H9 (cell line): ENCODE data around the gene CD79A. TPM values are rescaled to one million over a fixed set of nuclear protein-coding genes. Genes with fewer than 3 reads are reported as not detected.
A peak's percentile ranks its signal among the peaks of the same experiment; 100 is the strongest.

ENCODE experiments used
- DNase-seq: peaks from one replicate; pipeline ENCODE4 v3.0.0-alpha.2; 2017
- H2AFZ ChIP-seq: one replicate; pipeline ENCODE4 v1.6.1; 2013; ENCODE audit warnings: mild to moderate bottlenecking, low read length, control low read depth, moderate library complexity
- H2AK5ac ChIP-seq: 2 replicates; pipeline ENCODE4 v1.6.1; 2013; ENCODE audit warnings: low read length, control low read depth, mixed read lengths; ENCODE audit not compliant: insufficient read length
- H2BK120ac ChIP-seq: one replicate; pipeline ENCODE4 v1.6.1; 2013; ENCODE audit warnings: low read depth, mild to moderate bottlenecking, low read length, control low read depth, inconsistent platforms; ENCODE audit not compliant: poor library complexity, severe bottlenecking
- H2BK12ac ChIP-seq: 2 replicates; pipeline ENCODE4 v1.6.1; 2013; ENCODE audit warnings: low read length, control low read depth, mixed read lengths, low read depth; ENCODE audit not compliant: insufficient read length
- H2BK15ac ChIP-seq: 2 replicates; pipeline ENCODE4 v1.6.1; 2013; ENCODE audit warnings: low read depth, low read length, control low read depth
- H2BK20ac ChIP-seq: one replicate; pipeline ENCODE4 v1.6.1; 2013; ENCODE audit warnings: low read depth, mild to moderate bottlenecking, low read length, control low read depth, inconsistent platforms; ENCODE audit not compliant: poor library complexity, severe bottlenecking
- H2BK5ac ChIP-seq: 2 replicates; pipeline ENCODE4 v1.6.1; 2013; ENCODE audit warnings: low read length, control low read depth, mixed read lengths; ENCODE audit not compliant: insufficient read length
- H3K14ac ChIP-seq: 2 replicates; pipeline ENCODE4 v1.6.1; 2013; ENCODE audit warnings: low read length, control low read depth; ENCODE audit not compliant: insufficient read depth
- H3K18ac ChIP-seq: 2 replicates; pipeline ENCODE4 v1.6.1; 2013; ENCODE audit warnings: low read depth, mild to moderate bottlenecking, mixed read lengths, low read length, control low read depth; ENCODE audit not compliant: insufficient read length
- H3K23ac ChIP-seq: 2 replicates; pipeline ENCODE4 v1.6.1; 2013; ENCODE audit warnings: low read length, control low read depth, mixed read lengths, low read depth; ENCODE audit not compliant: insufficient read length
- H3K23me2 ChIP-seq: 2 replicates; pipeline ENCODE4 v1.6.1; 2013; ENCODE audit warnings: low read depth, mild to moderate bottlenecking, mixed read lengths, low read length, control low read depth; ENCODE audit not compliant: insufficient read length, poor library complexity, severe bottlenecking
- H3K27ac ChIP-seq: 2 replicates; pipeline ENCODE4 v1.5.1; 2013; ENCODE audit warnings: low read length, control low read depth, mixed read lengths, low read depth; ENCODE audit not compliant: insufficient read length
- H3K27me3 ChIP-seq: 2 replicates; pipeline ENCODE4 v1.6.1; 2013; ENCODE audit warnings: low read length, control low read depth, inconsistent platforms; ENCODE audit not compliant: insufficient read depth
- H3K4ac ChIP-seq: 2 replicates; pipeline ENCODE4 v1.6.1; 2013; ENCODE audit warnings: low read depth, mild to moderate bottlenecking, control low read depth, inconsistent platforms, low read length, moderate library complexity
- H3K4me1 ChIP-seq: 2 replicates; pipeline ENCODE4 v1.6.1; 2013; ENCODE audit warnings: low read length, control low read depth, inconsistent platforms; ENCODE audit not compliant: insufficient read depth
- H3K4me2 ChIP-seq: 2 replicates; pipeline ENCODE4 v1.6.1; 2013; ENCODE audit warnings: low read length, control low read depth, mixed read lengths; ENCODE audit not compliant: insufficient read length, insufficient read depth
- H3K56ac ChIP-seq: 2 replicates; pipeline ENCODE4 v1.6.1; 2013; ENCODE audit warnings: low read depth, mild to moderate bottlenecking, mixed read lengths, low read length, control low read depth; ENCODE audit not compliant: insufficient read length
- H3K79me1 ChIP-seq: 2 replicates; pipeline ENCODE4 v1.6.1; 2013; ENCODE audit warnings: low read depth, mild to moderate bottlenecking, moderate library complexity, low read length, control low read depth, inconsistent platforms; ENCODE audit not compliant: insufficient read depth, poor library complexity, severe bottlenecking
- H3K79me2 ChIP-seq: 2 replicates; pipeline ENCODE4 v1.6.1; 2013; ENCODE audit warnings: low read length, control low read depth, inconsistent platforms; ENCODE audit not compliant: insufficient read depth
- H3K9ac ChIP-seq: 2 replicates; pipeline ENCODE4 v1.6.1; 2013; ENCODE audit warnings: low read length, control low read depth, mixed read lengths; ENCODE audit not compliant: insufficient read length; ENCODE audit errors: extremely low read depth
- H3K9me3 ChIP-seq: one replicate; pipeline ENCODE4 v1.6.1; 2013; ENCODE audit warnings: low read depth, low read length, inconsistent platforms; ENCODE audit not compliant: control insufficient read depth
- H3T11ph ChIP-seq: one replicate; pipeline ENCODE4 v1.6.1; 2013; ENCODE audit warnings: mild to moderate bottlenecking, low read length, control low read depth, inconsistent platforms
- H4K20me1 ChIP-seq: one replicate; pipeline ENCODE4 v1.6.1; 2013; ENCODE audit not compliant: control insufficient read depth, insufficient read length, insufficient read depth
- H4K5ac ChIP-seq: 2 replicates; pipeline ENCODE4 v1.6.1; 2013; ENCODE audit warnings: low read depth, mild to moderate bottlenecking, mixed read lengths, low read length, control low read depth; ENCODE audit not compliant: insufficient read length
- H4K8ac ChIP-seq: replicated peaks from 2 replicates; pipeline ENCODE4 v1.6.1; 2013; ENCODE audit warnings: low read length, control low read depth, mixed read lengths, low read depth; ENCODE audit not compliant: insufficient read length
- H4K91ac ChIP-seq: 2 replicates; pipeline ENCODE4 v1.6.1; 2013; ENCODE audit warnings: low read depth, mild to moderate bottlenecking, moderate library complexity, mixed read lengths, low read length, control low read depth; ENCODE audit not compliant: insufficient read length
- H3K27ac Mint-ChIP-seq, 3 experiments: 2 replicates in 2 of 3; 3 replicates in 1 of 3; pipeline ENCODE4 v1.8.0; 2020 to 2021; ENCODE audit warnings: mixed read lengths in 3 of 3, mild to moderate bottlenecking in 1 of 3, moderate library complexity in 1 of 3
- H3K27me3 Mint-ChIP-seq: 2 replicates; pipeline ENCODE4 v1.8.0; 2021; ENCODE audit warnings: low read depth, mild to moderate bottlenecking, moderate library complexity, mixed read lengths
- H3K36me3 Mint-ChIP-seq, 3 experiments: 2 replicates in 2 of 3; 3 replicates in 1 of 3; pipeline ENCODE4 v1.8.0; 2020 to 2021; ENCODE audit warnings: low read depth in 3 of 3, mixed read lengths in 3 of 3; ENCODE audit not compliant: insufficient read depth in 1 of 3
- H3K4me1 Mint-ChIP-seq, 2 experiments: 2 replicates each; pipeline ENCODE4 v1.8.0; 2020; ENCODE audit warnings: mixed read lengths in 2 of 2
- H3K4me3 Mint-ChIP-seq, 2 experiments: 2 replicates in 1 of 2; 3 replicates in 1 of 2; pipeline ENCODE4 v1.8.0; 2020 to 2021; ENCODE audit warnings: mild to moderate bottlenecking in 2 of 2, mixed read lengths in 2 of 2, moderate library complexity in 1 of 2
- H3K9me3 Mint-ChIP-seq, 2 experiments: 2 replicates in 1 of 2; 3 replicates in 1 of 2; pipeline ENCODE4 v1.8.0; 2020; ENCODE audit warnings: mild to moderate bottlenecking in 2 of 2, mixed read lengths in 2 of 2, moderate library complexity in 1 of 2
- WGBS: extraction: QIAGEN DNeasy Blood & Tissue Kit; methylation state at CpG from one replicate; pipeline ENCODE4 v1.1.7; 2013; ENCODE audit warnings: missing lambda C conversion rate, low lambda C conversion rate, mixed read lengths; ENCODE audit not compliant: insufficient read length; ENCODE audit errors: extremely low coverage; 5-methylcytosine and 5-hydroxymethylcytosine counted together
- total RNA-seq: library from RNA; stranded (reverse); gene quantifications from 2 replicates; pipeline ENCODE4 v1.2.1, GENCODE V29; 2021
- TF ChIP-seq, protein P1 (sequence below): fragments of 200-600 bp; sonication (generic); conservative IDR thresholded peaks from 3 replicates; pipeline ENCODE4 v1.8.0; 2021; ENCODE audit warnings: antibody characterized with exemption, mild to moderate bottlenecking

Gene CD79A
- total RNA-seq, 1 experiment from 2014 or later = 0.22 TPM

DNA sequence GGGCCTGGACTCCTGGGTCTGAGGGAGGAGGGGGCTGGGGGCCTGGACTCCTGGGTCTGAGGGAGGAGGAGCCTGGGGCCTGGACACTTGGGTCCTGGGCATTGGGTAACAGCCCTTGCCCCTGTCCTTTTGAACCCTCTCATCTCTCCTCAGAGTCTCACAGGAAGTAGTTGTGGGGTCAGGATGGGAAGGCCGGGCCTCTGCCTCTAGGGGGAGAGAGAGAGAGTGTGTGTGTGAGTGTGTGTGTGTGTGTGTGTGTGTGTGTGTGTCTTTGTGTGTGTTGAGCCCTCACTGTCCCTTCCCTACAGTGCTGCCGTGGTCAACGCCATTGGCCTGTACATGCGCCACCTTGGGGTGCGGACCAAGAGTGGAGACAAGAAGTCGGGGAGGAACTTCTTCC is 16.8 kb downstream of the CD79A start:
- H3K4ac ChIP-seq = no peak overlapping the region
- no peak overlapping the region for H2BK5ac ChIP-seq
- H3K18ac ChIP-seq = no peak overlapping the region
- no peak overlapping the region for H2AFZ ChIP-seq
- no peak overlapping the region for H2BK12ac ChIP-seq
- H3K4me2 ChIP-seq = no peak overlapping the region
- Mint-ChIP-seq H3K4me1 (peaks cover 0 to 32% of the 10 kb centered on the region in 2 experiments; a peak in 2 of 4 replicates), H3K27me3 (no peaks in the 10 kb centered on the region; the same call in 1 of the 2 replicates), H3K27ac (peak overlapping the region in 1 of 3 experiments; percentile 87; a peak in 2 of 7 replicates), H3K9me3 (no peaks in the 10 kb centered on the region), H3K4me3 (no peak overlapping the region), H3K36me3 (peaks cover 8 to 43% (median 19%) of the 10 kb centered on the region in 3 experiments; a peak in 5 of 7 replicates)
- H3K56ac ChIP-seq = no peak overlapping the region
- H3K9me3 ChIP-seq = no peaks in the 10 kb centered on the region
- H3K4me1 ChIP-seq = no peaks in the 10 kb centered on the region; the same call in 1 of the 2 replicates
- H4K8ac ChIP-seq = no peak overlapping the region
- no peak overlapping the region for H2BK15ac ChIP-seq
- TF ChIP-seq, protein P1, sequence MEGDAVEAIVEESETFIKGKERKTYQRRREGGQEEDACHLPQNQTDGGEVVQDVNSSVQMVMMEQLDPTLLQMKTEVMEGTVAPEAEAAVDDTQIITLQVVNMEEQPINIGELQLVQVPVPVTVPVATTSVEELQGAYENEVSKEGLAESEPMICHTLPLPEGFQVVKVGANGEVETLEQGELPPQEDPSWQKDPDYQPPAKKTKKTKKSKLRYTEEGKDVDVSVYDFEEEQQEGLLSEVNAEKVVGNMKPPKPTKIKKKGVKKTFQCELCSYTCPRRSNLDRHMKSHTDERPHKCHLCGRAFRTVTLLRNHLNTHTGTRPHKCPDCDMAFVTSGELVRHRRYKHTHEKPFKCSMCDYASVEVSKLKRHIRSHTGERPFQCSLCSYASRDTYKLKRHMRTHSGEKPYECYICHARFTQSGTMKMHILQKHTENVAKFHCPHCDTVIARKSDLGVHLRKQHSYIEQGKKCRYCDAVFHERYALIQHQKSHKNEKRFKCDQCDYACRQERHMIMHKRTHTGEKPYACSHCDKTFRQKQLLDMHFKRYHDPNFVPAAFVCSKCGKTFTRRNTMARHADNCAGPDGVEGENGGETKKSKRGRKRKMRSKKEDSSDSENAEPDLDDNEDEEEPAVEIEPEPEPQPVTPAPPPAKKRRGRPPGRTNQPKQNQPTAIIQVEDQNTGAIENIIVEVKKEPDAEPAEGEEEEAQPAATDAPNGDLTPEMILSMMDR = no peak
- H2AK5ac ChIP-seq = no peak overlapping the region
- H4K5ac ChIP-seq = no peak overlapping the region
- H3K79me2 ChIP-seq = 0 out of 2 replicates have a peak, but pooled peaks cover 2% of the 10 kb centered on the region
- no peaks in the 10 kb centered on the region for H3K79me1 ChIP-seq
- H3K14ac ChIP-seq = no peak overlapping the region; the same call in 1 of the 2 replicates
- H3K27me3 ChIP-seq = no peaks in the 10 kb centered on the region
- no peak overlapping the region for H3K23ac ChIP-seq
- no peak for DNase-seq
- no peak overlapping the region for H3K9ac ChIP-seq
- H2BK20ac ChIP-seq = no peak overlapping the region
- H2BK120ac ChIP-seq = no peak overlapping the region
- no peak overlapping the region for H3T11ph ChIP-seq
- H3K27ac ChIP-seq = no peak overlapping the region
- no peaks in the 10 kb centered on the region for H4K20me1 ChIP-seq
- no peaks in the 10 kb centered on the region for H3K23me2 ChIP-seq
- no CpG with 5 or more reads among the region's 6 CpGs for WGBS
- no peak overlapping the region for H4K91ac ChIP-seq
